ENCODE measurements around the gene RTL10. TPM values are rescaled to one million over a fixed set of nuclear protein-coding genes. Genes with fewer than 3 reads are reported as not detected.

RTL10 gene
- total RNA-seq, 1 experiment from 2014 or later = 24.4 TPM

DNA sequence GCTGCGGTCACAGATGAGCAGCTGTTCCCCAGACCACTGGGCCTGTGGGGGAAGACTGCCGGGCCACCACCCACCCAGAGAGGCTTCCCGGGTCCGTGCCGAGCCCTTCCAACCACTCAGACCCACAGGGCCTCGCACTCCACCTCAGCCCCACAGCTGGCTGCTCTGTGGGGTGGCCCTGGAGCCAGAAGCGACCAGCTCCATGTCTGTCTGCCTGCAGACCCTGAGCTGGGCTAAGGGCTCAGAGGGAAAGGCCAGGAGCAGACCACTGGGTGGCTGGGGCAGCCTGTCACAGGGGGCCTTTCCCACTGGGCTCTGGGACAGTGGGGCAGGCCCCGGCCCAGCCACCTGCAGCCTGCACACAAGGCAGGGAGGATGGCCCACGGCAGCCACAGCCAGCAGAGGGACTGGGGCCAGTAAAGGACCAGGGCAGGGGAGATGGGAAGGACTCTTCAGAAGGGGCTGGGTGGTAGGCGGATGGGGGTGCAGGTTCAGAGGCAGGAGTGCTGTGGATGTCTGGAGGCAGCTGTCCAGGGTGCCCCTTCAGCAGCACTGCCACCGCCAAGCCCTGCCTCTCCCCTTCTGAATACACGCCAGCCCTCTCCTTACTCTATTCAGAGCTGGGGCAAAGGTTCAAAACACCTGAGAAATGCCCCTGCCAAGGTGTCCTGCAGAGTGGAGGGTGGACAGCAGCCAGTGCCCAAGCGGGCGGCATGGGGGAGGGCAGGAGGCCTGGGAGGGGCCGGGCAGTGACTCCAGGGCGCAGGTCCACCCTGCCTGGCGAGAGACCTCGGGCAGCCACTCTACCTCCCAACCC, 32.2 kb downstream of the RTL10 start:
- Mint-ChIP-seq H3K27ac (no peak overlapping the region), H3K27me3 (ENCODE audit: low read depth) (no peaks in the 10 kb centered on the region), H3K4me1 (peaks cover 0 to 8% of the 10 kb centered on the region in 2 experiments; a peak in 2 of 4 replicates), H3K9me3 (peaks cover 0 to 3% of the 10 kb centered on the region in 2 experiments; a peak in 3 of 5 replicates), H3K36me3 (ENCODE audit: insufficient read depth in 1 of 3, low read depth in 3 of 3) (peaks cover 0 to 6% (median 5%) of the 10 kb centered on the region in 3 experiments; a peak in 4 of 7 replicates), H3K4me3 (no peak overlapping the region)
- no peak overlapping the region; the same call in 1 of the 2 replicates for H3K14ac ChIP-seq (ENCODE audit: insufficient read depth, low read length)
- H3K9ac ChIP-seq (ENCODE audit: extremely low read depth, insufficient read length, low read length) = no peak overlapping the region
- H3K4me1 ChIP-seq (ENCODE audit: insufficient read depth, low read length) = no peaks in the 10 kb centered on the region
- no peak overlapping the region for H4K8ac ChIP-seq (replicated peaks; ENCODE audit: insufficient read length, low read depth, low read length)
- no peak overlapping the region for H2AFZ ChIP-seq (ENCODE audit: low read length)
- no peak overlapping the region for H2AK5ac ChIP-seq (ENCODE audit: insufficient read length, low read length)
- H2BK12ac ChIP-seq (ENCODE audit: insufficient read length, low read depth, low read length) = no peak overlapping the region
- no peak overlapping the region for H2BK20ac ChIP-seq (ENCODE audit: low read depth, low read length, poor library complexity, severe bottlenecking)
- H4K91ac ChIP-seq (ENCODE audit: insufficient read length, low read depth, low read length) = no peak overlapping the region
- DNase-seq = peak; percentile 24
- H3T11ph ChIP-seq (ENCODE audit: low read length) = no peak overlapping the region
- no peak overlapping the region for H2BK15ac ChIP-seq (ENCODE audit: low read depth, low read length)
- no peak overlapping the region for H2BK120ac ChIP-seq (ENCODE audit: low read depth, low read length, poor library complexity, severe bottlenecking)
- no peaks in the 10 kb centered on the region for H3K79me2 ChIP-seq (ENCODE audit: insufficient read depth, low read length)
- WGBS (ENCODE audit: extremely low coverage, insufficient read length, low lambda C conversion rate) = no CpG with 5 or more reads among the region's 18 CpGs
- H3K4ac ChIP-seq (ENCODE audit: low read depth, low read length) = no peak overlapping the region
- no peak overlapping the region for H2BK5ac ChIP-seq (ENCODE audit: insufficient read length, low read length)
- no peaks in the 10 kb centered on the region for H3K27me3 ChIP-seq (ENCODE audit: insufficient read depth, low read length)
- no peak overlapping the region for H3K4me2 ChIP-seq (ENCODE audit: insufficient read depth, insufficient read length, low read length)
- no peak overlapping the region for H3K27ac ChIP-seq (ENCODE audit: insufficient read length, low read depth, low read length)
- H3K23me2 ChIP-seq (ENCODE audit: insufficient read length, low read depth, low read length, poor library complexity, severe bottlenecking) = no peaks in the 10 kb centered on the region
- H4K5ac ChIP-seq (ENCODE audit: insufficient read length, low read depth, low read length) = no peak overlapping the region
- no peaks in the 10 kb centered on the region for H3K9me3 ChIP-seq (ENCODE audit: control insufficient read depth, low read depth, low read length)
- TF ChIP-seq, protein P1, sequence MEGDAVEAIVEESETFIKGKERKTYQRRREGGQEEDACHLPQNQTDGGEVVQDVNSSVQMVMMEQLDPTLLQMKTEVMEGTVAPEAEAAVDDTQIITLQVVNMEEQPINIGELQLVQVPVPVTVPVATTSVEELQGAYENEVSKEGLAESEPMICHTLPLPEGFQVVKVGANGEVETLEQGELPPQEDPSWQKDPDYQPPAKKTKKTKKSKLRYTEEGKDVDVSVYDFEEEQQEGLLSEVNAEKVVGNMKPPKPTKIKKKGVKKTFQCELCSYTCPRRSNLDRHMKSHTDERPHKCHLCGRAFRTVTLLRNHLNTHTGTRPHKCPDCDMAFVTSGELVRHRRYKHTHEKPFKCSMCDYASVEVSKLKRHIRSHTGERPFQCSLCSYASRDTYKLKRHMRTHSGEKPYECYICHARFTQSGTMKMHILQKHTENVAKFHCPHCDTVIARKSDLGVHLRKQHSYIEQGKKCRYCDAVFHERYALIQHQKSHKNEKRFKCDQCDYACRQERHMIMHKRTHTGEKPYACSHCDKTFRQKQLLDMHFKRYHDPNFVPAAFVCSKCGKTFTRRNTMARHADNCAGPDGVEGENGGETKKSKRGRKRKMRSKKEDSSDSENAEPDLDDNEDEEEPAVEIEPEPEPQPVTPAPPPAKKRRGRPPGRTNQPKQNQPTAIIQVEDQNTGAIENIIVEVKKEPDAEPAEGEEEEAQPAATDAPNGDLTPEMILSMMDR (conservative IDR thresholded peaks at IDR 0.05) = no peak
- H3K56ac ChIP-seq (ENCODE audit: insufficient read length, low read depth, low read length) = no peak overlapping the region
- H3K79me1 ChIP-seq (ENCODE audit: insufficient read depth, low read depth, low read length, poor library complexity, severe bottlenecking) = no peaks in the 10 kb centered on the region
- H3K18ac ChIP-seq (ENCODE audit: insufficient read length, low read depth, low read length) = no peak overlapping the region
- no peak overlapping the region for H3K23ac ChIP-seq (ENCODE audit: insufficient read length, low read depth, low read length)
- H4K20me1 ChIP-seq (ENCODE audit: control insufficient read depth, insufficient read depth, insufficient read length) = no peaks in the 10 kb centered on the region

Measured in H9 (cell line).